Fibroblast of skin of right biceps (primary cell): ENCODE results near the gene P3R3URF.
"Not testable (repeated sequence)": the region's sequence is repeated elsewhere in the genome, so short reads cannot be mapped to it uniquely, and the experiment has no call there.

Experiments
- DNase-seq: peaks from one replicate; pipeline ENCODE4 v3.0.0-alpha.2; 2013

The P3R3URF gene

DNA sequence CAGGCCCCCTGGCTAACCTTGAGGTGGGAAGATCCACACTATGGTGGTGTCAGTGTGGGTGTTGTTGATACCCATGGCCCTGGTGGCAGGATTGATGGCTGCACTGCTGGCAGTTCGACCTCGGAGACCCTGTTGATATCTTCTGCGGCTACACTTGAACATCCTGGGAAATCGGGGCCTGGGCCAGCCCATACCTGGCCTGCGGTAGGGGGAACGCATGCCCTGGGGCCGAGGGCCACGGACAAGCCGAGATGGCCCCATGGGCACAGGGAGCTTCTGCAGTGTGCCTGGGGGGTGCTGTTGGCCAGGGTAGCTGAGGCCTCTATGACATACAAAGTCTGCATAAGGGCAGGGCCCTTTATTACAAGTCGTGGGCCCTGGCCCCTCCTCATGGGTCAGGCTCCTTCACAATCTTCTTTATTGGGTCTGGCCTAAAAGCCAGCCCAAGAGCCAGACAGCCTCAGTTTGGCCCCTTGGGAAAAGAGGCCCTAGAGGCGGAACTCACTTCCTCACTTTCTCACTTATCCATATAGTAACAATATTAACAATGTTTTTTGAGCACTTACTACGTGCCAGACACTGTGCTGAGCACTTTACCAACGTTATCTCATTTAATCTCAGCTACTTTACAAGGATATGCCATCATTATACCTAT is at the start of gene P3R3URF:
P3R3URF (minus strand) TSS at position 278 of the 655 bp plus-strand sequence; CDS start at position 261, 17 bp downstream.
- DNase-seq = no peak

DNA sequence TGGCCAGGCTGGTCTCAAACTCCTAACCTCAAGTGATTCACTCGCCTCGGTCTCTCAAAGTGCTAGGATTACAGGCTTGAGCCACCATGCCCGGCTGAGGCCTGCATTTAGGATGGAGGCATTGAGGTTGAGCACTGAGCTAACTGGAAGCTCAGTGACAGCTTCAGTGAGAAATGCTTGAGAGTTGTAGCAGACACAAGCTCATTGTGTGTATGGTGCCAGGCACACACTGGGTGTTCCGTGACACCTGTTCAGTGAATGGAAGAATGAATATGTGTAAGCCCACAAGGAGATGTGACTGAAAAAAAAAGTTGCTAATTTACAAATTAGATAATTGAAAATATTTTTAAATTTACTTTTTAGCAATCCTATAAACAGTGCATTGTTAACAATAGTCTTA is 48.7 kb upstream of the P3R3URF start:
- DNase-seq = no peak

DNA sequence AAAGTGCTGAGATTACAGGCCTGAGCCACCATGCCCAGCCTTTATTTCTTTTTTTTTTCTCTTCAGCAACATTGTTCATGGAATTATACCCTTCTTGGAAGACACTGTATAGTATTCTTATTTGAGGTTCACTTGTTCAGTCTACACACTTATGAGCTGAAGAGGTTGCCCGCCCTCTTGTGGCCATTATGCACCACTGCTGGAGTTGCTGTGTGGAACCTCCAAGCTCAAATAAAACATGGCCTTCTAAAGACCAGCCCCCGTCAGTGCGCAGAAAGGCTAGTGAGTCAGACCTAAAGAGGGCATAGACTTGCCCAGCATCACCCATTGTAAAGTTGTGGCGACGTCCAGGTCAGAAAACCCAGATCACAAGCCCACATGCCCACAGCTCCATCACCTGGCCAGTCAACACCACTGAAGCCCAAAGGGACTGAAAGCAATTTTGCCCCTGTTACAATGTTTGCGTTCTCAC is 47.2 kb upstream of the P3R3URF start:
- DNase-seq = peak; percentile 84

- DNase-seq = not testable (repeated sequence)
Observed at GRCh38 chr1:46223055-46223454, 46.8 kb upstream of the P3R3URF start.

DNA sequence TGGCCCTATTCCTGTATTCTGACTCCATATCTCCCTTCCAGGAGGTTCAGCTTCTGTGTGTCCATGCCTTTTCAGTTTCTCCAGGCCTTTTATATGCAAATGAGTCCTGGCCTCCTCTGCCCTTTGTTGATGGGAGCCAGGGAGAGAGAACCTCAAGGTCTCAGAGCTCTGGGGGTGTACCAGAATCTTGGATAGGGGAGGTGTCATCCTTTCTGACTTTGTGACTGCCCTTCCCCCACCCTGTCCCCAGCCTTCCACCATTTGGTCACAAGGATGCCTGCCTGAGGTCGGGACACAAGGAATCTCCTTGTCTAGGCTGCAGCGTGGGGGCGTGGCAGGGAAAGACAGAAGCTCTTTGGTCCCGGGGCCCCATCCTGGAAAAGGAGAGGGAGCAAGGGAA is 45.5 kb upstream of the P3R3URF start:
- DNase-seq = no peak

DNA sequence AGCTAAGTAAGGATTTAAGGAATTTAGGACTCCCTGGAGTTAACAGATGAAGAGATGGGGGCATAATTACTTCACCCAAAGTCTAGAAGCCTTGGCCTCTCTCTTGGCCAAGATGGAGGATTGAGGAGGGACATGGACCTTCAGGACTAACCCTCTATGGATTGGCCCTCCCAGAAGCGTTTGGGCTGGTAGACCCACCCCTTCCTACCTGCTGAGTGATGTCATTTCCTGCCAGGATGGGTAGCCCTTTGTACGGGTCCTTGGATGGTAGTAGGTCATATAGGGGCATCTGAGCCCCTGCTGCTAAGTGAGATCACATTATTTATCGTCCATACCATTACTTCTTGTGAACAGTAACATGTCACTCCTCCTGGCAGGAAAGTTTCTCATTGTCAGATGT is 44.5 kb upstream of the P3R3URF start:
- DNase-seq = no peak

- peak; percentile 15 for DNase-seq
Observed at GRCh38 chr1:46219551-46220520, 43.5 kb upstream of the P3R3URF start.

DNA sequence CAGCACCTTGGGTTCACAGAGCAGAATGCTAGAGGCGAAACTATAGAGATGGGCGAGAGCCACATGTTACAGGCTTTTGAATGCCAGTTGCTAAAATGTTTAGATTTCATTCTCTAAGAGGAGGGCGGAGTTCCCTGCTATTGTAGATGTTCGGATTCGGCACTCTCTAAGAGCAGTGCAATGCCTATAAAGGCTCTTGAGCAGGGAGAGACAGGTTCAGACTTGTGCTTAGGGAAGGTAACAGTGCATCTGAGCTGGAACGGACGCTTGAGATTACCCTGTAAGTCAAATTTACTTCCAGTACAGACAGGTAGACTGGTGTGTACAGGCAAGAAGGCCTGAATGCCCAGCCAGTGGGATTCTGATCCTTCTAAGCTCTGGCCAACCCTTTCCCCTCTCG is 42.2 kb upstream of the P3R3URF start:
- no peak for DNase-seq

- DNase-seq = no peak
Observed at GRCh38 chr1:46215504-46215903, 39.2 kb upstream of the P3R3URF start.

DNA sequence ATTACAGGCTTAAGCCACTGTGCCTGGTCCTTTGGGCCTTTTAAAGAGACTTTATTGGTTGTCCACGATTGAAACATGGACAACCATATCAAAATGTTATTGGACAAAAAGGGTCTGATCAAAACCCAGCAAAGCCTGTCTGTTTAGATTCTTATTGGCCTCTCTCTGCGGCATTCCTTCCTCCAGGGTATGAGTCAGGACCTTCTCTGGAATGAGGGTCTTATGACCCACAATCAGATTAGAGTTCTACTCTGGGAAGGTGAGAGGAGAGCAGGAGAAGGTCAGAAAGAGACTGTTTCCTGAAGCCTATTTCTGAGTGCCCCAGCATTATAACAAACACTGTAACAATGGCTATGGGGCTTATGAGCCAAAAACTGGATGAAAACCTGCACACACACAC is 34.8 kb upstream of the P3R3URF start:
- no peak for DNase-seq

DNA sequence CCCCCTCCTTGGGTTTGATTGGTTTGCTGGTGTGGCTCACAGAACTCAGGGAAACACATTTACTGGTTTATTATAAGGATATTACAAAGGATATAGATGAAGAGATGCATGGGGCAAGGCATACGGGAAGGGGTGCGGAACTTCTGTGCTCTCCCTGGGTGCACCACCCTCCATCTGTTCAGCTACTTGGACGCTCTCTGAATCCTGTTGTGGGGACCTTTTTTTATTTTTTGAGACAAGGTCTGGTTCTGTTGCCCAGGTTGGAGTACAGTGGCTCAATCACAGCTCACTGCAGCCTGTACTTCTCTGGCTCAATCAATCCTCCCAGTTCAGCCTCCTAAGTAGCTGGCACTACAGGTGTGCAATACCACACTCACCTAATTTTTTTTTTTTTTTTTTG is 34.3 kb upstream of the P3R3URF start:
- no peak for DNase-seq

DNA sequence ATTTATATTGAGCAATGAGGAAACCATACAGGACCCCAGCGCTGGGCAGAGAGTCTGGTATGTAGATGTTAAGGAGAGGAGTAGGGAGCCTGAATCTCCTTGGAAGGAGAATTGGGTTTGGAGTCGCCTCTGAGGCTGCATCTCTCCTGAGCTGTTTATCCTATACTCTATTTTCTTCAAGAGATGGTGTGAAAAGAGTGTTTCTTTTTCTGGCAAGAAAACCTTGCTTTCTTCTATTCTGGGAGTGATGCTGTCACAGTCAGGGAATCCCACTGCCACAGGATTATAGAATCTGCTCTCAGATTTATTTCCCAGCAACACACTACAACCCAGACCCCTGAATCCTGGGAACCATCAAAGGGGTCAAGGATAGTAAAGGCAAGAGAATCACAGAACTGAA is 30.1 kb upstream of the P3R3URF start:
- DNase-seq = no peak

DNA sequence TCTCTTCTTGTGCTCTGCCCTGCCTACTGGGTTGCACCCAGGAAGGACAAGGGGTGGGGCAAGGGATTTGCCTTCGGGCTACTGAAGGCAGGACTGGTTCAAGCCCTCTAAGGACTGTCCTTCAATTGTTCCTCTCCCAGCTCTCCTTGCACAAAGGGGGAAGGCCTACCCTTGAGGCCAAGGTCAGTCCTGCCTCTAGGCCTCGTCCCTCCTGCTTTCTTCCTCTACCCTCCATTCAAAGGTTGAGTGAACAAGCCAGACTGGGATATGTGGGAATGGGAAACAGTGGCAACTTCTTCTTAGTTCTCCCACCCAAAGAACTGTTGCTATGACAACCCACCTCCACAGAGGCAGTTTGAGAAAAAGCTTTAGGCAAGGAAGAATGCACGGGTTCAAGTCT is 29.5 kb upstream of the P3R3URF start:
- DNase-seq = no peak

DNA sequence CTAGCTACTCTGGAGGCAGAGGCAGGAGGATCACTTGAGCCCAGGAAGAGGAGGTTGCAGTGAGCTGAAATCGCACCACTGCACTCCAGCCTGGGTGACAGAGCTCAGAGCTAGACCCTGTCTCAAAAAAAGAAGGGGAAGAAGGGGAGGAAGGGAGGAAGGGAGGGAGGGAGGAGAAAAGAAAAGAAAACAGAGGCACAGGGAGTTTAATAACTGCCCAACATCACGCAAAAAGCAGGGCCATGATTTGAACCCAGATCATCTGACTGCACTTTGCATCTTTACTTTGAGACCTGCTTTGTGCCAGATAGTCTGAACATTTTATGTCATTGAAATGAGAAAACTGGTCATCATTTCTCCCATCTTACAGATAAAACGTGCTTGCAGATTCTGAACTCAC is 28.9 kb upstream of the P3R3URF start:
- no peak for DNase-seq

- DNase-seq = no peak
Observed at GRCh38 chr1:46204406-46204742, 28.1 kb upstream of the P3R3URF start.

GRCh38 chr1:46203738-46204405 is 27.6 kb upstream of the P3R3URF start:
- DNase-seq = no peak

DNA sequence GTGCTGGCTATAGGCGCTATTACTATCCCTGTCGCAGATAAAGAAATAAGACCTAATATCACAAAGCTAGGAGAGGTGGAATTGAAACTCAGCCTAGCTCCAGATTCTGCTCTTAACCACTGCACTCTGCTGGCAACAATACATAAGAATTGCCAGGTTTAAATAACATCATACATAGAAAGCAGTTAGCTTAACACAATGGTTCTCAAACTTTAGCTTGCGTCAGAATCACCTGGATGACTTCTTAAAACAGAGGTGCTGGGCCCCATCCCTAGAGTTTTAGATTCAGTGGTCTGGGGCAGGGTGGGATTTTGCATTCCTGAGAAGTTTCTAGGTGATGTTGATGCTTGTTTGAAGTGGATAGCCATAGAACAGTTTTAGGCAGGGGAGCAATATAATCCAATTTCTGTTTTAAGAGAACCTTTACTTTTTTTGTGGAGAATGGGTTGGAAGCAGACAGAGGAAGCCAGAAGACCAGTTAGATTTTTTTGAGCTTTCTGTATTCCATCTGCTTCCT is 23.0 kb upstream of the P3R3URF start:
- DNase-seq = no peak

- DNase-seq = peak; percentile 71
Observed at GRCh38 chr1:46197964-46198811, 21.9 kb upstream of the P3R3URF start, which contains the start of gene POMGNT1. Gene POMGNT1 (minus strand): TSS chr1:46198434. CDS start chr1:46197821, 613 bp downstream.

DNA sequence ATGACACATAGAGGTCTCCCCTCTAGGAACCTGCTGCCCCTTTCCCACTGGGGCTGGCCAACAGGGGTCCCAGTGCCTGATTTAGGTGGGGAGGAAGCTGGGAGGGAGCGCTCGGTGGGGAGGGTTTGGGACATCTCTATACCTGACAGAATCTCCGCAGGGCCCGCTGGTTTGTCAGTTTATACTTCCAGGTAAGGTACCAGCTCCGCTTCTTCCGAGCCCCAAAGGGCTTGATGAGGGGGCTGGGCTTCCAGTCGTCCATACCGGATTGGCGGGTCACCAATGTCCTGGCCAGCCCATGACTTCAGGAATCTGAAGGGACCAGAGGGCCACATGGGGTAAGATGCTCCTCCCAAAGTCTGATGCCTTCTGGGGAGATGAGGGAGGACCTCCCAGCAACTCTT is 21.3 kb upstream of the P3R3URF start:
- DNase-seq = no peak

- DNase-seq = no peak
Observed at GRCh38 chr1:46196609-46197008, 20.3 kb upstream of the P3R3URF start.

GRCh38 chr1:46194641-46195193 is 18.4 kb upstream of the P3R3URF start:
- DNase-seq = no peak
